Measurements from ENCODE around the gene SUCLG1.

Gene SUCLG1

GRCh38 chr2:84451579-84451978 lies 7.5 kb downstream of the SUCLG1 start:
- H3K27ac Mint-ChIP-seq = no peak overlapping the region

DNA sequence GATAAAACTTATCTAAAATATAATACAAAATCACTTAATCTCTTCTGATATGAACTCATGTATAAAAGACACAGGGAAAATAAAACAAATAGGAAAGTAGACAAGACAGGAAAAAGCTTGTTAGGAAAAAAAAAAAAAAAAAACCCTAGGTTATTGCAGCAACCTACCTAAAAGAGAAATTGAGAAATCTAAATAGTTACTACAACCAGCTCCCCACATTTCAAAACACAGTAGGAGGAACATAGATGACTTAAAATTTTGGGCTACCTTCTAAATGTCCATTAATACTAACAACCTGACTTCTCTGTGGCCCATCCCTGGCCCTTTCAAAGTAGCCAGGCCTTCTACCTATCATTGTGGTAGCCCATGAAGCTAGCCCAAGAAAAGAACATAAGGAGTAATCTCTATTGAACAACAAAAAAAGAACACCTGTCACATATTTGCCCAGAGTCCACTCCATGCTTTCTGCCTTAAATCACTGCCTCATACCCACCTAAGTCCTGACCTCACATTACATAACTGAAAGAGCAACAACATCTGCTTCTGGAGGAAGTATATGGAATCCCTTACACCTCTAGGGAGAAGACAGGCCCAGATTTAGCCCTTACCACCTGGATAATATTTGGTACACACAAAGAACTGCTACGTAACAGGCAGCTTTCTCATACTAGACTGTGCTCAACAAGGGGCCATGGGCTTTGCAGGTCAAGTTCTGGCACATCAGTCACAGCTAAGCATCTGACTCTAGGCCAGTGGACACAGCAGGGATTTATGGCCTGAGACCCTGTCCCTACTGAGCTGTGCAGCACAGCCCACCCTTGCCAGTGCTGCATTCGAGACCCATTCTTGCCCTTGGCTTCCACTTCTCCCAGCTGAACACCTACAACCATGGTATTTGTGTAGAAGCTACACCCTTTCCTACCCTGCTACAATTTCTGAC lies 8.5 kb downstream of the SUCLG1 start:
- no peak for DNase-seq
- no peak overlapping the region for H3K4me3 Mint-ChIP-seq
- H3K4me1 Mint-ChIP-seq (ENCODE audit: low read depth) = peaks cover 46% of the 10 kb centered on the region
- peak overlapping the region; percentile 39 for H3K27ac Mint-ChIP-seq
- peaks cover 51% of the 10 kb centered on the region for H3K36me3 Mint-ChIP-seq (ENCODE audit: low read depth)
- H3K27me3 Mint-ChIP-seq = no peaks in the 10 kb centered on the region
- no peaks in the 10 kb centered on the region for H3K9me3 Mint-ChIP-seq

More at GRCh38 chr2:84451579-84451978, 7.5 kb downstream of the SUCLG1 start:
- no peaks in the 10 kb centered on the region for H3K9me3 Mint-ChIP-seq
- no peak overlapping the region for H3K4me3 Mint-ChIP-seq
- H3K36me3 Mint-ChIP-seq (ENCODE audit: low read depth) = peaks cover 45% of the 10 kb centered on the region
- no peak for DNase-seq
- no peaks in the 10 kb centered on the region for H3K27me3 Mint-ChIP-seq
- H3K4me1 Mint-ChIP-seq (ENCODE audit: low read depth) = peaks cover 54% of the 10 kb centered on the region

- Mint-ChIP-seq H3K36me3 (ENCODE audit: low read depth) (peaks cover 58% of the 10 kb centered on the region), H3K27ac (no peak overlapping the region), H3K4me3 (no peak overlapping the region), H3K4me1 (ENCODE audit: low read depth) (peaks cover 44% of the 10 kb centered on the region), H3K27me3 (no peaks in the 10 kb centered on the region), H3K9me3 (no peaks in the 10 kb centered on the region)
- DNase-seq = no peak
These were observed 9.4 kb downstream of the SUCLG1 start for GRCh38 chr2:84449711-84450110.

DNA sequence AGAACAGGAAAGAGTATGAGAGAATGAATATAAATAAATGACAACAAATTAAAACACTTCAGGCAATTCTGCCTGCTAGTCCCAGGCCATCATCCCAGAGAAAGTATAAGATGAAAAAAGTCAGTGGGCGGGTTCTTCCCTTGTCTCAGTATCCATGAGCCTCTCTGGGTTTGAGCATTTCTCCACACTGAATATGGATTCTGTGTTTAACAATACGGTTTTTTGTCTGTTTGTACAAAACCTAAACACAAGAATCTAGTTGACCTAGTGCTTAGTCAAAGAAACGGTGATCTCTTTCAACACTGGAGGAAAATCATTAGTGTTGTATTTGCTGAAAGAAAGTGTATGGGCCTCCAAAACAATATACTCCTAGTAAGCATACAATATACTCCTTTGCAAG lies 10.0 kb downstream of the SUCLG1 start:
- DNase-seq = no peak
- Mint-ChIP-seq H3K36me3 (ENCODE audit: low read depth) (peaks cover 60% of the 10 kb centered on the region), H3K4me1 (ENCODE audit: low read depth) (peaks cover 38% of the 10 kb centered on the region), H3K9me3 (no peaks in the 10 kb centered on the region), H3K27ac (no peak overlapping the region), H3K27me3 (no peaks in the 10 kb centered on the region), H3K4me3 (no peak overlapping the region)

DNA sequence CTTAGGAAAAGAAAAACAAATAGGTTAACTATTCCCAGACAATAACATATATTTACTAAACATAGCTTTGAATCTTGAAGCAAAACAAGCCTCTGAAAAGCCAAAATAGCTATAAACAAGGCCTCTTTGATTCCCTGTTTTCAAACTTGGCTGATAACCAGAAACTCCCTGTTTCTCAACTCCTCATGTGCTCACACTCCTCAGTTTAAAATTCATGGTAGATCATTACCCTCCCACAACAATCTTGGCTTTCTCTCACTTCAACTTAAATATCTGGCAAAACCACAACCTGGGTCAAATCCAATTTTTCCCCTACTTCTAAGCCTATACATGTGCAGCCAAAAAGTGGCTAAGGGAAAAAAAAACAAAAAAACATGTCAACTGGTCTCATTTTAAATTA lies 15.6 kb downstream of the SUCLG1 start:
- Mint-ChIP-seq H3K9me3 (no peaks in the 10 kb centered on the region), H3K4me3 (no peak overlapping the region), H3K4me1 (ENCODE audit: low read depth) (peaks cover 16% of the 10 kb centered on the region), H3K27me3 (no peaks in the 10 kb centered on the region), H3K27ac (peak overlapping the region; percentile 34), H3K36me3 (ENCODE audit: low read depth) (peaks cover 92% of the 10 kb centered on the region)
- no peak for DNase-seq

DNA sequence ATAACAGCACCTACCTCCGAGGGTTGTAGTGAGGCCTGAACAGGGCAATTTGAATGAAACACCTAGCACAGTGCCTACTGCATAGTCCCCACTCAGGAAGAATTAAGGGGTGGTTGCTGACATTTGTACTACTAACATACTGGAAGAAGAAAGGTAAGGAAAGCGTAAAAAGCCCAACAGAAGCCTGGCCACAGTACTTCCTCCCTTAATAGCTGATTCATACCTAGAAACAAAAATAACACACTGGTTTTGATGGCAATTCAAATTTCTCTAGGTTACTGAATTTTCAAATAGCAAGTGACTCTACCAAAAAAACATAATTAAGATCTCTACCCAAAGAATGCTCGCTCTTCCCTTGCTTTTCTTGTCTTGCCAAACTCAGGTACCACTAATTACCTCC lies 16.2 kb downstream of the SUCLG1 start:
- DNase-seq = no peak
- peaks cover 15% of the 10 kb centered on the region for H3K4me1 Mint-ChIP-seq (ENCODE audit: low read depth)
- peak overlapping the region; percentile 65 for H3K27ac Mint-ChIP-seq

DNA sequence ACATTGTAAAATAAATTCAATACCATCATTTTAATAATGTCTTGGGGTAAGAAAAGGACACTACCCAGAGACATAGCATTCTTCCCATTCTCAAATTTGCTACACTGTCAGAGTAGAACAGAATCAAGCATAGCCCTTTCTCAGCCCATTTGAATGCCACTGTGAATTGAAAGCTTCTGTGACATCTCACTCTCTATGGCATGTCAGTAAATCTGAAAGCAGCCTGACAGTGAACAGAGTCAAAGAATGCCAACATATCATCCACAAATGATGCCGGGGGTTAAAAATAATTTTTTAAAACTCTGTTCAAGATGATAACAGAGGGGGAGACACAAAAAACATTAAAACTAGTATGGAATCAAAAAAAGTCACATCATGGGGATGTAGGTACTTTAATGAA lies 17.6 kb downstream of the SUCLG1 start:
- Mint-ChIP-seq H3K9me3 (no peaks in the 10 kb centered on the region), H3K4me3 (no peak overlapping the region), H3K27me3 (no peaks in the 10 kb centered on the region), H3K36me3 (ENCODE audit: low read depth) (peaks cover 95% of the 10 kb centered on the region), H3K27ac (no peak overlapping the region), H3K4me1 (ENCODE audit: low read depth) (peaks cover 14% of the 10 kb centered on the region)
- DNase-seq = no peak

More for the DNA sequence above, 16.2 kb downstream of the SUCLG1 start:
- H3K27me3 Mint-ChIP-seq = no peaks in the 10 kb centered on the region
- H3K4me3 Mint-ChIP-seq = no peak overlapping the region
- no peaks in the 10 kb centered on the region for H3K9me3 Mint-ChIP-seq
- H3K36me3 Mint-ChIP-seq (ENCODE audit: low read depth) = peaks cover 92% of the 10 kb centered on the region

GRCh38 chr2:84441036-84441435 lies 18.0 kb downstream of the SUCLG1 start:
- H3K9me3 Mint-ChIP-seq = no peaks in the 10 kb centered on the region
- no peak for DNase-seq
- no peak overlapping the region for H3K4me3 Mint-ChIP-seq
- no peak overlapping the region for H3K27ac Mint-ChIP-seq
- peaks cover 14% of the 10 kb centered on the region for H3K4me1 Mint-ChIP-seq (ENCODE audit: low read depth)
- no peaks in the 10 kb centered on the region for H3K27me3 Mint-ChIP-seq
- H3K36me3 Mint-ChIP-seq (ENCODE audit: low read depth) = peaks cover 93% of the 10 kb centered on the region

GRCh38 chr2:84435345-84436025 lies 23.6 kb downstream of the SUCLG1 start:
- Mint-ChIP-seq H3K4me1 (ENCODE audit: low read depth) (no peaks in the 10 kb centered on the region), H3K27me3 (no peaks in the 10 kb centered on the region), H3K9me3 (no peaks in the 10 kb centered on the region), H3K4me3 (no peak overlapping the region), H3K27ac (peak overlapping the region; percentile 11), H3K36me3 (ENCODE audit: low read depth) (peaks cover 92% of the 10 kb centered on the region)
- no peak for DNase-seq

GRCh38 chr2:84429328-84429727 lies 29.8 kb downstream of the SUCLG1 start:
- peaks cover 1% of the 10 kb centered on the region for H3K4me1 Mint-ChIP-seq (ENCODE audit: low read depth)
- H3K27me3 Mint-ChIP-seq = no peaks in the 10 kb centered on the region
- peaks cover 84% of the 10 kb centered on the region for H3K36me3 Mint-ChIP-seq (ENCODE audit: low read depth)
- no peak overlapping the region for H3K27ac Mint-ChIP-seq
- DNase-seq = no peak
- no peak overlapping the region for H3K4me3 Mint-ChIP-seq
- no peaks in the 10 kb centered on the region for H3K9me3 Mint-ChIP-seq

DNA sequence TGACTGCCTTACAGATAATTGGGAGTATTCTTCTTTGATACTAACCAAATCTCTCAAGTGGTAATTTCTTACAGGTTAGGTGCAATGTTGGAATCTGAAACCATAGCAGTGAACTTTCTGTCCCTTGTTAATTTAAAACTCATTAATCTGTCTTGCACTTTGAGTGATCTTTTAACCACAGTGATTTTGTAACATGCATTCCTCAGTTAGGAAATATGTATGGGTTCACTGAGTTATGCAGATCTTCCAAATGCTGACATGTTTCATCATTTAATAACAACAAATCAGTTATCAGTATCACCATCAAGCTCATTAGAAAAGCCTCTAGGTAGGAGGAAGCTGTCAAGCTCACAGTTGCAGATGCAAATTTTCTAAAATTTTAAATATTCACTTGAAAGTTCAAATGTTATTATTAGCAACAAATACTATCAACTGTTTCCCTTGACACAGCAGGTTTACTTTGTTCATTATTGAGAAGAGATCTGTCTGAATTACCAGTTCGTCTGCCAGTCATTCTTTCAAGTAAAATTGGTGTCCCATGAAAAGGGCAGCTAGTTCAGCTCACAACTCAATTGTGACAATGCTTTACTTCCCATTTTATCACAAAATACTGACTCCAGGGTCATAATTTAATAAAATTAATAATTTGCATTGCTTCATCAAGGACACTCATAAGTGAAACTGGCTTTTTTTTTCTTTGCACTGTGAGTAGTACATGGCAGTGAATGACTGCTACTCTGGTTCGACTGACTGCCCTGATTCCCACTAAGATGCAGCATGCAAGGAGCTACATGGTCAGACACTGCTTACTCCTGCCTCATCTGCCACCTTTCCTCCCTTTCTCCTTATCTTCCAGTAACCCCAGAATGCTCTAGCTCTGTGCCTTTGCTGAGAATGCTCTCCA lies 31.6 kb downstream of the SUCLG1 start:
- Mint-ChIP-seq H3K27me3 (no peaks in the 10 kb centered on the region), H3K27ac (peak overlapping the region; percentile 15), H3K9me3 (no peaks in the 10 kb centered on the region), H3K36me3 (ENCODE audit: low read depth) (peaks cover 84% of the 10 kb centered on the region), H3K4me3 (no peak overlapping the region), H3K4me1 (ENCODE audit: low read depth) (peaks cover 1% of the 10 kb centered on the region)
- no peak for DNase-seq

DNA sequence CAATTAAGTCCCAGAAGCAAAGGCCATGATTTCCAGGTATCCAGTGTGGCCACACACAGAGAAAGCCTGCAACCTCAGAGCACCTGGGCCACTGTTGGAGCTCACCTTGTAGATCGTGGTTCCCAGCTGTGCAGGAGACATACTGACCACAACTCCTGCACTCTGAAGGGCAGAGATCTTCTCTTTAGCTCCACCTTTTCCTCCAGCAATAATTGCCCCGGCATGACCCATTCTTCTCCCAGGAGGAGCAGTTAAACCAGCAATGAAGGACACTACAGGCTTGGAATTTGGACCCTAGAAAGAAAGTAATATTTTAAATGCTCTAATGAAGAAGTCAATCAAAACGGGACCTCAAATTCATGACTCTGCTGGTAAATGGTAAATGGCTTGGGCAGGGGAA lies 33.8 kb downstream of the SUCLG1 start:
- H3K4me3 Mint-ChIP-seq = no peak overlapping the region
- H3K4me1 Mint-ChIP-seq (ENCODE audit: low read depth) = peaks cover 1% of the 10 kb centered on the region
- peaks cover 74% of the 10 kb centered on the region for H3K36me3 Mint-ChIP-seq (ENCODE audit: low read depth)
- H3K27ac Mint-ChIP-seq = no peak overlapping the region
- DNase-seq = no peak
- H3K27me3 Mint-ChIP-seq = no peaks in the 10 kb centered on the region
- H3K9me3 Mint-ChIP-seq = no peaks in the 10 kb centered on the region

DNA sequence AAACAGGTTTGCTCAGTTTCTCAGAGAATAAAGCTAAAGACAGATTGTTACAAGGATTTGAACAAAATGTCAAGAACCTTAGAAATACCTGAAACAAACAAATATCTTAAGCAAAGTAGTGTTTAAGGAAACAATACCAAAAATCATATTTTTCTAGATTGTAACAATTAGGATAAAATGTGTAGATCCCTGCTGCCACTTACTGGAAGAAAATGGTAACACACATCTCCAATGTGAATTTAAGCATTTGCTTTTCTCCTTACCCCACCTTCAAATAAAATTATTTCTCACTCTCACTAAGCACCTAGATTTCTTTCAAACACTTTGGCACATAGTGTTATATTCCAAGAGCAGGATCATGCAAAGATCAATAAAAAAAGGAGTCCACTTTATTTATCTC lies 34.9 kb downstream of the SUCLG1 start:
- no peak for DNase-seq
- Mint-ChIP-seq H3K27ac (no peak overlapping the region), H3K36me3 (ENCODE audit: low read depth) (peaks cover 63% of the 10 kb centered on the region), H3K9me3 (no peaks in the 10 kb centered on the region), H3K4me1 (ENCODE audit: low read depth) (peaks cover 1% of the 10 kb centered on the region), H3K27me3 (no peaks in the 10 kb centered on the region), H3K4me3 (no peak overlapping the region)

DNA sequence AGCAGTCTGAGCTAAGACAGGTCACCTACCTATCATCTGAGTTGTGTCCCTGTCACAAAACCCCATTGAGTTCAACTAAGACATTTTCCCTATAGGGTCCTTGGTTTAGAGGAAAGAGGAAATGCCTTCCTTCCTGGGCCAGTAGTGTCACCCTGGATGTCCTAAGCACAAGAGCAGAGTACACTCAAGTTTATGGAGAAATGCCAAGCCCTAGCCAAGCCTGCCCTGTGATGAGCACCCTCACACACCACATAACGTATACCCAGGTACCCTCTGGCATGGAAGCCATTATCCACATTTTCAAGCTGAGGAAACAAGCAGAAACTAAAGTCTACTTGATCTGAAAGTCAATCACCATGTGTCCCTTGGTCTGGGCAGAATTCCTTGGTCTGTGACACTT lies 37.3 kb downstream of the SUCLG1 start:
- no peak for DNase-seq
- Mint-ChIP-seq H3K4me1 (ENCODE audit: low read depth) (peaks cover 5% of the 10 kb centered on the region), H3K36me3 (ENCODE audit: low read depth) (peaks cover 43% of the 10 kb centered on the region), H3K27ac (peak overlapping the region; percentile 35), H3K27me3 (no peaks in the 10 kb centered on the region), H3K9me3 (no peaks in the 10 kb centered on the region), H3K4me3 (no peak overlapping the region)
